ENCODE measurements around the gene SYT15.
"Not testable (repeated sequence)": the region's sequence is repeated elsewhere in the genome, so short reads cannot be mapped to it uniquely, and the experiment has no call there.

The SYT15 gene

DNA sequence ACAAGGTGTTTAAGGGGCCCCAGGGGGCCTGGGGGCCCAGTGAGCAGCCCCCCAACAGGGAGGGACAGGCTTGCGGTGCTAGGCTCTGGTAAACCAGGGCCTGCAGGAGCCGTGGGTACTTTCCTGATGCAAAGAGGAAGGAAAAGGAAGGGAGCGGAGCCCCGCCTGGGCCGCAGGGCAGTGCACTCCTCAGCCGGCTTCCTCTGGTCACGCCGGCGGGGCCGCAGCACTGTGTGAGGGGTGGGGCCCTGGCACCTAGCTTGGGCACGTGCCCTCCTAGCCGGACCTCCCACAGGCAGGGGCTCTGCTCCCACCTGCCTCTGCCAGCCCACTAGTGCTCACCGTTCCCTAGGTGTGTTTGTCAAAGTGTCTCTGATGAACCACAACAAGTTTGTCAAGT is 6.3 kb downstream of the SYT15 start:
- DNase-seq (ENCODE audit: low read depth in 1 of 2, low spot score in 1 of 2) = not testable (repeated sequence)

DNA sequence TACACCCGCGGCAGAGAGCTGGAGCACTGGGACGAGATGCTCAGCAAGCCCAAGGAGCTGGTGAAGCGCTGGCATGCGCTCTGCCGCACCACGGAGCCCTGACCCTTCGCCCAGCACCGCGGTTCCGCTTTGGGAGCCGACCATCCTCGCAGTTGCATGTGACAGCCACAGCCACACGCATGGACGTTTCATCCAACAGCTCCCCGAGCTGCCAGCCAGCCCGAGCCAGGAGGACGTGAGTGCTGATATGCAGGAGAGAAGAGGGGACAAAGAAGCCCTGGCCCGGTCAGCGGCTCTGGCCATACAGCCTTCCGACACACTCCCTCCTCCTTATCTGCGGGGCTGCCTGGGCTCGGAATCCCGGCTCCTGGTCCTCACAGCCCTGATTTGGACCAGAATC is 8.6 kb downstream of the SYT15 start:
- DNase-seq (ENCODE audit: low read depth in 1 of 2, low spot score in 1 of 2) = not testable (repeated sequence)

DNA sequence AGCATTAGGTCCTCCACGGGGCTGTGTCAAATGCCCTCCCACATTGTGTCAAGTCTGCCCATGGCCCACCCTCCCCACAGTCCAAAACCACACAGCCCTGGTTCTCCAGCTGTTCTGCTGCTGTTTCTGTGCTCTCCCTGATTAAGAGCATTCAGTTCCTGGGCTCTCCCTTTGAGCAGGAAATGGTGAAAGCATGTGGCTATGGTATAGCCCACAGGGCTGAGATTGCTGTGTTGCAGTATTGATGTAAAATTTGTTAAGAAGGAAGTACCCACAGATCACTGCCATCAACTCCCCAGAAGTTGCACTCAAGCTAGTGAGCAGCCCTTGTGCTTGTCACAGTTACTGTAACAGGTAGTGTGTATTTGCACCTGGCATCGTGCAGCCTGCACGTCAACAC is 9.3 kb downstream of the SYT15 start:
- not testable (repeated sequence) for DNase-seq (ENCODE audit: low read depth in 1 of 2, low spot score in 1 of 2)

DNA sequence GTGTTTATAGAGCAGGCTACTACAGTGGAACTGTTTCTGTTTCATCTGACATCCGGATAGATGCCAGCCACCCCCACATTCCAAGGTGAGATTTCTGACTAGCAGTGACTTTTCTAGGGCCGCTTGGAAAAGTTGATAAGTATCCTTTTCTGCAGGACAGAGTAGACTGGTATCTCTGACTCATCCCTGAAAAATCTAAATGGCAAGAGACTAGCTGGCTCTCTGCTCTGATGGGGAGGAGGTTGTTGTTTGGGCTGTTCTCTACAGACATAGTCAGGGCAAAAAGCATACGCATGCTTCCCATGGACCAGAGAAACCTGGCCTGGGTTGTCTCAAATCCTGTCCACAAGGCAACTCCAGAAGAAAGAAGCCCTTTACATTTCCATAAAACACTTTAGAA is 10.7 kb downstream of the SYT15 start:
- not testable (repeated sequence) for DNase-seq (ENCODE audit: low read depth in 1 of 2, low spot score in 1 of 2)

DNA sequence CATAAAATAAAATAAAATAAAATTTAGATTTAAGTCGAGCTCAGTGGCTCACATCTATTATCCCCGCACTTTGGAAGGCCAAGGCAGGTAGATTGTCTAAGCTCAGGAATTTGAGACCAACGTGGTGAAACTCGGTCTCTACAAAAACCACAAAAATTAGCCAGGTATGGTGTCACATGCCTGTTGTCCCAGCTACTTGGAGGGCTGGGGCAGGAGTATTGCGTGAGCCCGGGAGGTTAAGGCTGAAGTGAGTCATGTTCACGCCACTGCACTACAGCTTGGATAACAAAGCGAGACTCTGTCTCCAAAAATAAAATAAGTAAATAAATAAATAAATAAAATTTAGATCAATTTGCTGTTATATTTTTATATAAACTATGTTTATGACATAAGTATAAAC is 12.1 kb downstream of the SYT15 start:
- not testable (repeated sequence) for DNase-seq (ENCODE audit: low read depth in 1 of 2, low spot score in 1 of 2)

DNA sequence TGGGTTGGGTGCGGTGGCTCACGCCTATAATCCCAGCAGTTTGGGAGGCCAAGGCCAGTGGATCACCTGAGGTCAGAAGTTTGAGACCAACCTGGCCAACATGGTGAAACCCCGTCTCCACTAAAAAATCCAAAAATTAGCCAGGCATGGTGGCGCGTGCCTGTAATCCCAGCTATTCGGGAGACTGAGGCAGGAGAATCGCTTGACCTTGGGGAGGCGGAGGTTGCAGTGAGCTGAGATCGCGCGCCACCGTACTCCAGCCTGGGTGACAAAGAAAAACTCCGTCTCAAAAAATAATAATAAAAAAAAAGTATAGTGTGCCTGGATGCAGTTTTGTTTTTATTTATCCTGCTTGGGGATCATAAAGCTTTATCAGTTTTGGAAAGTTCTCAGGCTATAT is 14.4 kb downstream of the SYT15 start:
- not testable (repeated sequence) for DNase-seq (ENCODE audit: low read depth in 1 of 2, low spot score in 1 of 2)

DNA sequence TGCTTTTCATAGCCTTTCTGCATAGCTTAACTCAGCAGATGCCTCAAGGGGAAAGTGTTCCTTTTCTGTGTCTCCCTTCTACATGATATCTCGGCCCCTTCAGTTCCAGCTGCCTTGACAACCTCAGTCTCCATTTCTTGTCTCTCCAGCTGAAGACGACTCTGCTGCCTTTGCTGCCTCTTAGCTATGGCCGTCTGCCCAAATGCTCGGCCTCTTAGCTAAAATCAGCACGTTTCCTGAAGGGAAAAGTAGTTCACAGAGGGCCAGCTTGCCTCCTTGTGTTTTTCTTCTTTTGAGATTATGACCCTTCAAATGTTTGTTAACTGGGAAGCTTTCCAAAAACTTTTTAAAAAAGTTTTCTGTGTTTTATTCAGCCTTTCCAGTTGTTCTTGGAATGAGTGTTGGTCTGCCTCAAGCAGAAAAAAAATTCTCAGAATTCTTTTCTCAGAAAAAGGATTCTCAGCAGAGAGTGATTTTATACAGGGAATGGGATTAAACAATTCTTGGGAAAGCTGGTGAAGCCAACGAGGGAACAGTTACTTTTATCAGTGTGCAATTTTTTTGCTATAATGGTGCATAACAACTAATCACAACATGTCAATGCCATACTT is 15.6 kb downstream of the SYT15 start:
- DNase-seq (ENCODE audit: low read depth in 1 of 2, low spot score in 1 of 2) = not testable (repeated sequence)

DNA sequence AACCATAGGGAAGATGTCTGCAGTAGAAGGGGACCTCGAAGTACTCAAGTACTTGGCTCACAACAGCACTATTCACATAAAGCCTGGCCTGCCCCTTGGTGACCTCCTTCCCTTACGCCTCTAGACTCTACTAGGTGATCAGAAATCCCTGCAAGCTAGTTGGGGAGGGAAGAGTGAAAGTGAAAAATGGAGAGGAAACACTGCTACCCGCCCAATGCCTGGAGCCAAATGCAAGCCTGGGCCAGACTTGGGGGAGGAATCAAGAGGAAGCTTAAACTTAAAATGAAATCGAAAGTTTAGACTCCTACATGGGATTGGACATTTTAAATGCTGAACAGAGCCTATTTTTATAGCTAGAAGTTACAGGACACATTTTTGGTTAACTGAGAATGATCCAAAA is 17.6 kb downstream of the SYT15 start:
- not testable (repeated sequence) for DNase-seq (ENCODE audit: low read depth in 1 of 2, low spot score in 1 of 2)

DNA sequence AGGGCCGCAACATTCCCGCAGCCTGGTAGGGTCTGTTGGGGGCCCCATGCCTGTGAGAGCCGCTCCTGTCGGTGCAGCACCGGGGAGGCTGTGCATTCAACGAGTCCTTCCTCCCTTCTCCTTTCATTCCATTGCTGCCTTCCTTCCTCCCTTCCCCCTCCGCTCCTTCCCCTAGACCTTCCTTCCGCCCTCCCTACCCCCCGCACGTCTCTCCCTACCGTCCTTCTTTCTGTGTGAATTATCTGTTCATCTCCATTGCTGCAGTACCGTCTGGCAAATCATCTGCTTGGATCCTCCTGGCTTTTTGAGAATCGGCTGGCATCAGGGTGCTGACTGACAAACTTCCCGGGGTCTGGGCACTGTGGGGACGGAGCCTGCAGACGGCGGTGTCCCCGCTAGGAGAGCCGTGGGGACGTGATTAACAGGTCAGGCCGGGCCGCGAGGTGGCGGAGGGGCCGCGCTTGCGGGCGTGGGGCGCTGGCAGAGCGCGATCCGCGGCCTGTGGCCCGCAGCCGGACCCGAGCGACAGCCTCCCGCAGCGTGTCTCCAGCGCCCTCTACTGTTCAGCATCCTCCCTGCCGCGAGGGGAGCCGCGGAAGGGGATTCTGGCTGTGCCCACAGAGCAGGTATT is 18.8 kb downstream of the SYT15 start:
- DNase-seq (ENCODE audit: low read depth in 1 of 2, low spot score in 1 of 2) = not testable (repeated sequence)

DNA sequence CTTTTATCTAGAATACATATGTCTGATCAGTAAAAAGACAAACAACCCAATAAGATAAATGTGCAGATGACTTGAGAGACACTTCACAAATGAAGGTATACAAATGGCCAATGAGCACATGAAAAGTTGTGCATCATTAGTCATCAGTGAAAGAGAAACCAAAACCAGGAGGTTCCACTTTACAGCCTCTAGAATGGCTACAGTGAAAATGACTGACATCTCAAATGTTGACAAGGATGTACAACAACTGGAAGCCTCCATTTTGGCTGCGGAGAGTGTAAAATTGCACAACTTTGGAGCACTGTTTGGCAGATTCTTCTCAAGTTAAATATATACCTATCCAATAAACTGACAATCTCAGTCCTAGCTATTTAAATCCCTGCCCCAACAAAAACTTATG is 21.6 kb downstream of the SYT15 start:
- not testable (repeated sequence) for DNase-seq (ENCODE audit: low read depth in 1 of 2, low spot score in 1 of 2)

DNA sequence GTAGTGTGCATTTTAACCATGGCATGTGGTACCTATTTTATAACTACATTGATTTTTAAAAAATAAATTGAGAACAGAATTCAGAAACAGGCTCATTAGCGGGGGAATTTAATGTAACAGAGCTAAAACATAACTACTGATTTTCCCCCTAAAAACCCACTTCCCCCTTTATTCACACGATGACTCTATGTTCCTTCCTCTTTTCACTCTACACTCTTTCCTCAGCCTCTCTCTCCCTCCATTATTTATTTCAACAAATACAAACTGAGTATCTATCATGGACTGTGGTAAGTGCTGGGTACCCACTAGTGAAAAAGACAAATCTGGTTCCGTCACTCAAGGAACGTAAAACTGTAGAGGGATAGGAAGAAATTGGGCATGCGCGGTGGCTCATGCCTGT is 36.6 kb downstream of the SYT15 start:
- not testable (repeated sequence) for DNase-seq (ENCODE audit: low read depth in 1 of 2, low spot score in 1 of 2)

DNA sequence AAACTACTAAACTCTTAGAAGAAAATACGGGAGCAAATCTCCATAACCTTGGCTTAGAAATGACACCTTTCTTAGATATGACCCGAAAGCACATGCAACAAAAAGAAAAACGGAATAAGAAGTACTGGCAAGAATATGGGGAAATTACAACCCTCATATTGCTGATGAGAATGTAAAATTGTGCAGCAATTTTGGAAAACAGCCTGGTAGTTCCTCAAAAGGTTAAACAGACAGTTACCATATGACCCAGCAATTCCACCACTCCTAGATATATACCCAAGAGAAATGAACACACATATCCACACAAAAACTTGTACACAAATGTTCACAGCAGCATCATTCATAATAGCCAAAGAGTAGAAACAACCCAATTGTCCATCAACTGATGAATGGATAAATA is 37.3 kb downstream of the SYT15 start:
- not testable (repeated sequence) for DNase-seq (ENCODE audit: low read depth in 1 of 2, low spot score in 1 of 2)

DNA sequence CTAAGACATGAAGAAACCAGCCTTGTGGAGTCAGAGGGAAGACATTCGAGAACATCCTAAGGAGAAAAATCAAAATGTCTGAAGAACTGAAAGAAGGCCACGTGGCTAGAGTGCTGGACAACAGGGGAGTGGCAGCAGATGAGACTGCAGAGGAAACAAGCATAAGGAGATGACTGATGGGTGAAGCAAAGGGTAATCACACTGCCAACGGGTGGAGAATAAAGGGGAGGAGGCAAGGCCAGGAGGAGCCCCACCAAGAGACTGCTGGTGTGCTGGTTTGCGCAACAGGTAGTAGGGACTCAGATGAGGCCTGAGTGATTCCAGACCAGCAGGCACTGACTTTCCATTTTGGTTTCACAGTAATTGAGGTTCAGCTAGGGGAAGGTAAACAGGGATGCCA is 38.2 kb downstream of the SYT15 start:
- not testable (repeated sequence) for DNase-seq (ENCODE audit: low read depth in 1 of 2, low spot score in 1 of 2)

DNA sequence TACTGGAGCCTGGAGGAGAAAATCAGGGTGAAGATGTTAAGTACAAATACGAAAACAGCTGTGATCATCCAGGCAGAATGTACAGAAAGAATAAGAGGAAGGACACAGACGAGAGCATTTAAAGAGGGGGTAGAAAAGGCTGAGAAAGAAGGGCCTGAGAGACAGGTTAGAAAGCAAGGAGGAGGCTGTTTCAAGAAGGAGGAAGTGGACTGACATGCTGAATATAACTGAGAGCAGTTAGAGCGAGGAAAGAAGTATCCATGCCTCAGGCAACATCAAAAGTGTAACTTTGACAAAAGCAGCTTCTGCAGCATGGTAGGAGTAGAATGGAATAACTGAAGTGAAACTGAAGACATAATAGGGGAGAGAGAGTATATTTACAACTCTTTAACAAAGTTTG is 39.0 kb downstream of the SYT15 start:
- not testable (repeated sequence) for DNase-seq (ENCODE audit: low read depth in 1 of 2, low spot score in 1 of 2)

DNA sequence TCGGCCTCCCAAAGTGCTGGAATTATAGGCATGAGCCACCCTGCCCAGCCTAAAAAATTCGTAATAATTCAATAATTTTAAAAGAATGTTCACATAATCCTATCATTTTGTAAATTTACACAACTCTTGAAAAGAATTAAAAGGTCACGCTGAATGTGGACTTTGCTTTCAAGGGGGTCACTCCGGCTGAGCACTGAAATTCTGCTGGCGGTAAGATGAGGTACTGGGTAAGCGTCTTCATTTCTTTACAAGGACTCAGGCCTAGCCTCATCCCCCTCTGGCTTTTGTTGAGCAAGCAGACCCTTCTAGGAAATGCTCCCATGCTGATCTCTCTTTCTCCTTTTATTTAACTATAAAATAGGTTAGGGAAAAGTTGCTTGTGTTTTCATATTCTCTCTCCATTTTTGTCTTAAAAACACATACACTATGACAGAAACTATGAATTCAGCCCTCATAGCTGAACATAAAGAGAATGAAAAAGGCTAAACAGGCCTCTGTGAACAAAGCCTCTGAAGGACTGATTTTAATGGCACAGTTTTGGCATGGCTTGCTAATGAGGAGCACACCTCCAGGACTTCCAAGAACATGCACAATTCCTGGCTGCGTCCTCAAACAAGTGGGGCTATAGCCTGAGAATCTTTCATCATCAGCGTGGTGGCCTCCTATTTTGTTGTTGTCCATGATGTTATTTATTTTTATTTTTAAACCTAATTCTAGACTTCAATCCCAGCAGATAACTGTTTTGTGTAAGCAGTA is 45.1 kb downstream of the SYT15 start:
- DNase-seq (ENCODE audit: low read depth in 1 of 2, low spot score in 1 of 2) = not testable (repeated sequence)

DNA sequence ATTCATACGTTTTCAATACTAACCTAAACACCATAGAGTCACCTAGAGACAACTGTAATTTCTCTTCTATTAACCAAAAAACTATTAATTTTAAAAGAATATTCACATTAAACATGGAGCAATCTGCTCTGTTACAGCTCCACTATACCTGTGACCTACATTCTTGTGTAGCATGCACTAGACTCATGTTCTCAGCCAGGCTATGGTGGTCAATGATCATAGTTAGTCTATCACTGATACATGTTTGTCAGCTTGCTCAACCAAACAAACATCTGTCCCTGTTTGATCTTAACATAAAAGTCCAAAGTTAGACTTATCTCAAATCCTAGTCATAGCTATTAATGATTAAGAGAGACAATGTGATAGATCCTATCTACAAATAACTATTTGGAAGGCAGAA is 50.9 kb downstream of the SYT15 start:
- DNase-seq (ENCODE audit: low read depth in 1 of 2, low spot score in 1 of 2) = not testable (repeated sequence)

DNA sequence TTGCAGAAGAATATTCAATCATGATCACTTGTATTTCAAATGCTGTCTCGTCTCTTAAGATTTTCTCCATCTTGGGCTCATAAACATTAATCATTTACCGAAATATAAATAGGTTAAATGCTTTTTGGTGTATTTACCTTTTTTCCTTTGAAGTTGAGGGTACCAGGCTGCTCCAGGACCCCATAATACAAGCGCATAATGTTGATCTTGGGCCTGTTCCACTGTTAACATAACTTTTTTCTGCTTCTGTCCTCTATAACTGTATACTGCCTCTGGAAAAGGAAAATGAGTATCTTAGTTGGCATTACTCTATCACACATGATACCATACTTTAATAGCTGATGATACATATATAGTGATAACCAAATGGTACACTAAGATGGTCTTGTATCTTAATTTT is 51.9 kb downstream of the SYT15 start:
- DNase-seq (ENCODE audit: low read depth in 1 of 2, low spot score in 1 of 2) = not testable (repeated sequence)

DNA sequence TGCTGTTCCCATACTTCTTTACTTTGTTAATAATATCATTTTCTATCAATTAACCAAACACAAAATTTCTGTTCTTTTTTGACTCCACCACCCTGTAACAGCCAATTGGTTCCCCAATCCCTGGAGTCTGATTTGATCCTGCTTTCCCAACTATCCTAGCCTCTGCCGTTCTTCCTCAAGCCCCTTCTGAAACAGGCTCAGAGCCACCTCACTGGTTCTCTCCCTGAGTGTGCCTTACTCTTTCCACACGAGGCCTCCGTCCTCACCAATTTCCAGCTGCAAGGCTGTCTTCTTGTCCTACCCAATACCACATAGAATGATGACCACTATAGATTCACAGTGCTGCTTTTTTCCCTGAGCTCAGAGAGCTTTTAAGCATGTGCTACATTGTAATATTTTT is 52.8 kb downstream of the SYT15 start:
- not testable (repeated sequence) for DNase-seq (ENCODE audit: low read depth in 1 of 2, low spot score in 1 of 2)

DNA sequence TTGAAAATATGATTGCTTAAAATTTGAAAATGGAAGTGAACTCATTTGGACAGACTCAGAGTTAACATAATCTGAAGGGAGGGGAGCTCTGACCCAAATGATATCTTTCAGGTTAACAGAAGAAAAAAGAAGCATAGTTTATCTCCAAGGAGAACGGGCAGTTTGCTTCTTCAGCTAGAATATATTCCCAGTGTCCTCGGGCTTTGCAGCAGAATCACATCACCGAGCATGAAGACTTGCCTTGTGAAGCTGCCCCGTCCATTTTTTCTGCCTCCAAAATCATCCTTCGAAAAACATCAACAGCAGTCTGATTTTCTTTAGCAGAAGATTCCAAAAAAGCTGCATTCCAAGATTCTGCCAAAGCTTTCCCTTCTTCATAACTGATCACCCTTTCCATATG is 55.8 kb downstream of the SYT15 start:
- not testable (repeated sequence) for DNase-seq (ENCODE audit: low read depth in 1 of 2, low spot score in 1 of 2)

DNA sequence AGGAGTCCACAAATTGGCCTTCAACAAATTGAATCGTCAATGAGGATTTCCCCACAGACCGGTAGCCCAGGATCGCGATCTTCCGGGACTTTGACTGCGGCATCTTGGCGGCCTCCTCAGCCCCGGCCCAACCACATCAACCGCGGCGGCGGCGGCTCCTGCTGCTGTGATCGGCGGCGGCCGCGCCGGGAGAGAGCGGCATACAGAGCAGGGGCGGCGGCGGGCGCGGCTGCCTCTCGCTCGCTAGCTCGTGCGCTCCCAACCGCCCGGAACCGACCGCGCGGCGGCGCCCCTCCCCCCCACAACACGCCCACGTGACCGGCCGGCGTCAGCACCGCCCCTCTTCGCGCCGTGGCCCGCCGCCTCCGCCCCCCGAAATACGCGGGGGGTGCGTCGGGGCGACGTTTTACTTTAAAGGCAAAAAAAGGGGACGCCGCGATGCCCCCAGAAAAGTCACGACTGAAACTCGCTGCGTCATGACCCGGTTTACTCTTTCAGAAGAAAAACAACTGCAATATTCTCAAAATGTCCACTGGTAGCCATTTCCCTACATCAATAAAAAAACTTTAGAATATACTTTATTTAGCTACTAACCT is 56.5 kb downstream of the SYT15 start:
- not testable (repeated sequence) for DNase-seq (ENCODE audit: low read depth in 1 of 2, low spot score in 1 of 2)

DNA sequence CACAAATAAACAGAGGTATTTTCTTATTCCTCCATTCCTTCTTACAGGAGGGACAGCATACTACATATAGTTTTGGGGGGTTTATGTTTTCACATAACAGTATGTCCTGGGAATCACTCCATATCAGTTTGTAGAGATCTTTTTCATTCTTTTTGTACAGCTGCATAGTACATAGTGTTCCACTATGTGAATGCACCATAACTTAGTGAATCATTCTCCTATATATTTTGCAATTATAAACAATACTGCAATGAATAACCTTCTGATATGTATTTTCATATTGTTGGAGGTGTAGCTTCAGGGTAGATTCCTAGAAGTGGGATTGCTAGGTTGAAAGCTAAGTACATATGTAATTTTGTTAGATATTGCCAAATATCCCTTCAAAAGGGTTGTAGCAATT is 61.1 kb downstream of the SYT15 start:
- DNase-seq (ENCODE audit: low read depth in 1 of 2, low spot score in 1 of 2) = not testable (repeated sequence)
